HG03097 (cell line): Measurements from ENCODE around the gene KRT36.

Experiments
- ATAC-seq: cut with Tn5 transposase; IDR thresholded peaks from one replicate; pipeline ENCODE4 v1.9.1; 2021; ENCODE audit not compliant: unreplicated experiment, low FRiP score

The KRT36 gene

GRCh38 chr17:41480136-41480535 is 9.6 kb downstream of the KRT36 start:
- ATAC-seq: no peak

DNA sequence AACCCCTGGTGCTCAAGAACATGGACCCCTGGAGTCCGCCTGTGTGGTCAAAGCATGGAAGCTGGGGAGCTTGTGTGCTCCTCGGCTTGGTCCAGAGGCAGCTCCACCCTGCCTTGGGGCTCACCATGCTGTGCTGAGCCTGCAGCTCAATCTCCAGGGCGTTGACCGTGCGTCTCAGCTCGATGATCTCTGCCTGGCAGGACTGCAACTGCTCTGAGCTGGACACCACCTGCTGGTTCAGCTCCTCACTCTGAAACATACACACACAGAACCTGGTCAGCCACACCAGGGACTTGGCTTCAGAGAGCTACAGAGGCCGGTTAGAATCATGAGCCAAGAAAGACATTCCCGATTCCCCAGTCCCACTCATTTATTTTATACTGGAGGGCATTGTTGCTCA is 11.5 kb downstream of the KRT36 start:
- ATAC-seq: no peak

DNA sequence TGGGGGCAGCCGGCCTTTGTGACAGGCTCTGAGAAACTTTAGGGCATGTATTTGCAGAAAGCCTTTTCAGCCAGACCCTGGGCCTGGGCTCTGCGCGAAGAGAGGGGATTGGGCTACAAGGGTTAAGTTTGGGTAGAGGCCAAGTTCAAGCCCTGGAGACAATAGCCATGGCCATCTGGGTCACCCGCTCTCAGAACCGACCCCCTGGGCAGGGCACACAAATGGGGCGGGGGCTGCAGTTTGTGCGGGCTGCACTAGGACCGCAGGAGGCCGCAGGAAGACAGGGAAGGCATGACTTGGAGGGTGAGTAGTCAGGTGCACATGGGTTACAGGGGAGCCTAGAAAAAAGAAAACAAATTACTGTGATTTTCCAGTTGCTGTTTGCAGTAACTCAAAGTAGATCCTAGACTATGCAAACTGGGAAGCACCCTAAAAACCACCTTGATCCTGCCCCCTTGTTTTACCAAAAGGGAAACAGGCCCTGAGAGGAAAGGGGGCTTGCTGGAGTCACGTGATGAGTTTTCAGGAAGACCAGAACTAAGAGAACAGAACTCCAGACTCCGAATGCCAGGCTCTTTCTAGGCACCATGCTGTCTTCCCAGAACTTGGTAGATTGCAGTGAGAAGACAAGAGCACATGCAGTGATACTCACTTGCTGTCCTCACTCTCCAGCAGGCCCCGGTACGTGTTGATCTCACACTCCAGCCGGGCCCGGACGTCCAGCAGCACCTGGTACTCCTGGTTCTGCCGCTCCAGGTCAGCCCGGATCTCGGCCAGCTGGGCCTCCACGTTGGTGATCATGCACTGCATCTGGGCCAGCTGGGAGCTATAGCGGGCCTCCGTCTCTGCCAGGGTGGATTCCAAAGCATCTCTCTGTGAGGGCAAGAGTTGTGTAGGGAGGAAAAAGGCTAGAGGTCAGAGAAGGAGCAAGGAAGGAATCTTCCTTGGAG is 12.6 kb downstream of the KRT36 start:
- ATAC-seq: no peak

- ATAC-seq: no peak
Observed at GRCh38 chr17:41475421-41475820, 14.3 kb downstream of the KRT36 start.

DNA sequence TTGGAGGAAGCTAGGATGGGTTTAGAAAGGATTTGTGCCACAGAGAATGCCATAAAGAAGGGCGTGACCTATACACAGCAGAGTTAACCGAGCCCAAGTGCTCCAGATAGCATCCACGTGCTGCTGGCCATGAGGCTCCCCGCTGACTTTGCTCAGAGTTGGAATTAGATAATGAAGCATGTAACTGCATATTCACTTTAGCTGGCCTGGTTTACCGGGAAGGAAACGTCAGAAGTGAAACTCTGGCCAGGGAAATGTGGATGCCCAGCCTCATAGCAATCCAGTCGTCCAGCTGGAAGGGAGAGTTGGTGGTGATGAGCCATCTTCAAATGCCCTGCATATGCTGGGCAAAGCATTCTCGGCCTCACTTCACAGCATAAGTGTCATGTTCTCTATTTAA is 14.8 kb downstream of the KRT36 start:
- ATAC-seq: no peak

DNA sequence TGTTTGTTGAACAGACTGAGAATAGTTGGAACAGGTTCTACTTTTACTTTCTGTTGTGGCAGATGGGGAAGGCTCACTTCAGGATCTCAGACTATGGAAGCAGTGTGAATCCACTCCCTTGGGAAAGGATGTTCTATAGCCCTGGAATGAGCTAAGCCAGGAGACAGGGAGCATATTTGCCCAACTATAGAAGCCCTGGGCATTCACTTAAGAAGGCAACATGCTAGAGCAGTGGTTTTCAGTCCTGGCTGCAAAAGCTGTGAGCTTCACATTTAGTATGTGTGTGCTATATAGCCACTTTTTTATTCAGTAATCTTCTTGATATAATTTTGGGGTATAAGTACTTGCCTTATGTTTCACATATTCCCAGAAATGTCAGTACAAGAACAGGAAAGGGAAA is 21.4 kb downstream of the KRT36 start:
- ATAC-seq: no peak

DNA sequence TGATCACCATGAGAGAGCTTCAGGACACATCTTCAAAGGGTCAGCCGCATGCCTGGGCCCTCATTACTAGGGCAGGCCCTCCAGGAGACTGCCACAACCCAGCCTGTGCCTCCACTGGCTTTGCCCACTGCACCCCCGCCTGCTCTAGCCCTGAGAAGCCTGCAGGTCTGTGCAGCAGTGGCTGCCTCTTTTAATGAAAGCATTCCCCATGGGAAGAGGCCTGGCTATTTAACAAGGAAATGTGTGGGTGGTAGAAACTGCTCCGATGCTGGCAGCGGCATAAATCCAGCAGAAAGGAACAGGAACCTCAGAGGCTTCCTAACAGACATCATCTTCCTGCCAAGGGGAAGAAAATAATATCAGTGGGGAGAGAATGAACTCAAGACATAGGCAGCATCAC is 22.1 kb downstream of the KRT36 start:
- no peak for ATAC-seq

GRCh38 chr17:41466988-41467387 is 22.7 kb downstream of the KRT36 start, which contains the start of gene KRT32:
TSS of gene KRT32 (minus strand) at chr17:41467386. CDS start at chr17:41467325, 61 bp downstream.
- no peak for ATAC-seq

DNA sequence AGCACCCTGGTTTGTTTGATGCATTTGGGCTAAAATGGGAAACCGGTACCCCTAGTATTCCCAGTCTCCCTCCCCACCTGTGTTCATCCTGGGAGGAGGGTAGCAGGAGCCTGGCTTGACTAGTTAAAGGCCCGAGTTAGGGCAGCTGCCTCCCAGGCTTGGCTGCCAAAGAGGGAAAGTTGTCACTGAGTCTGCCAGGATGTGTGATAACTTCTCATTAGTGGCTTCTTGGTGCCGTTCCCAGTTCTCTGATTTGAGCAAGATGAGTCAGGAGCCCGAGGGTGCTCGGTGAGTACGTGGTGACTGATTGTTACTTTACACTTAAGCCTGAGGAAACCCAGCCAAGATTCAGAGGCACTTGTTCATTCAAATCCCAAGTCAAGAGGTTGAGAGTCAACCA is 25.0 kb downstream of the KRT36 start:
- no peak for ATAC-seq

DNA sequence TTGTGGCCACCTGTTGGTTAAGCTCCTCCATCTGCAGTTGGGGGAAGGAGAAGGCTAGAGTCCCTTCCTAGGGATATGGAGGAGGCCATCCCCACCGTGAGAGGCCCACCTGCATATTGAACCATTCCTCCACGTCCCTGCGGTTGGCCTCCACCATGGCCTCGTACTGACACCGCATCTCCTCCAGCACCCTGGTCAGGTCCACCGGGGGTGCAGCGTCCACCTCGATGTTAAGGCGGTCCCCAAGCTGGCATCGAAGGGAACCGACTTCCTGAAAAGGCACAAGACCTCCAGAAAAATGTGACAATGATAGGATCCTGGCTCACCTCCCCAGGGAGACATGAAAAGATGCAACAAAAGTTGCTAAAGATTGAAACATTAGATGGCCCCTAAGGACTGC is 25.5 kb downstream of the KRT36 start:
- ATAC-seq: no peak

- no peak for ATAC-seq
Observed at GRCh38 chr17:41463746-41464145, 26.0 kb downstream of the KRT36 start.

DNA sequence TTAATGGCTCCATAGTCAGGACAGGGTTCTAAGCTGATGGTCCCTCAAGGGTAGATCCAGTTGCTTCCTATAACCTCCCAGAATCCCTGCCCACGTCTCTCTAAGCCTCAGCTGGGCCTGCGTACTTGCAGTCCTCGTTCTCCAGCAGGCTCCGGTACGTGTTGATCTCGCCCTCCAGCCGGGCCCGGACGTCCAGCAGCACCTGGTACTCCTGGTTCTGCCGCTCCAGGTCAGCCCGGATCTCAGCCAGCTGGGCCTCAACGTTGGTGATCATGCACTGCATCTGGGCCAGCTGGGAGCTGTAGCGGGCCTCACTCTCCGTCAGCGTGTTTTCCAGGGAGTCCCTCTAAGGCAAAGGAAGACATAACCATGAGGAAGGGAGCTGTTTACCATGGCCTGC is 27.0 kb downstream of the KRT36 start:
- no peak for ATAC-seq

DNA sequence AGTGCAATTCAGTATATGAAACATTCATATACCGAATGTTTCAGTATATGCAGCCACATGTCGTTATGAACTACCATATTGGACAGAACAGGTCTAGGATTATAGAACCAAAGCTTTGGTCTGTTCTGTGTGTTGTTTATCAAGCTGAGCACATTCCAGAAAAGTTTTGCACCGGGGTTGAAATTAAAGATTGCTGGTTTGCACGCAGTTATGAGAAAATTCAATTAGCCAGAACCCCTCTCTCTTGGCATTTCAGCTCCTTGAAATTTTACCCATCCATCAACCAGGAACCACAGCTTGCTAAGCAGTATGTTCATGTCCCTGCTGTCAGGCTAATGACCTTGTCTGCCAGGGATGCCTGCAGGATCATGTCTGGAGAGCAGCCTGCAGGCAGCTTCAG is 32.0 kb downstream of the KRT36 start:
- no peak for ATAC-seq

DNA sequence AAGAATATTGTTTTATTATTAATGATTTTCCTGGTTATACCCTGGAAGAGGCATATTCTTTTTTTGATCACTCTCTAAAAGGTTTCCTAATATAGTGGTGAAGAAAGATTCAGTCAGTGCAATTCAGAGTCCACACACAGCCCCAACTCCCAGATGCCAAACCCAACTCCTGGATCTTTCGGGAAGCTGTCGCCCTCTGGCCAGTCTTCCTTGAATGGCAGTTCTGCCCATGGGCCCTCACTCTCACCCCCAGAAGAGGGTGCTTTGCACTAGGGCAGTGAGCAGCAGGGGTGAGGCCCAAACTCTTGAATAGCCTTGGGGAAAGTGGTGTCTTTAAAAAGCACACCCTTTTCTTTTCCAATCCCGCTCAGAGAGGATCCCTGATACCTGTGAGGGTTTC is 33.5 kb downstream of the KRT36 start:
- no peak for ATAC-seq

DNA sequence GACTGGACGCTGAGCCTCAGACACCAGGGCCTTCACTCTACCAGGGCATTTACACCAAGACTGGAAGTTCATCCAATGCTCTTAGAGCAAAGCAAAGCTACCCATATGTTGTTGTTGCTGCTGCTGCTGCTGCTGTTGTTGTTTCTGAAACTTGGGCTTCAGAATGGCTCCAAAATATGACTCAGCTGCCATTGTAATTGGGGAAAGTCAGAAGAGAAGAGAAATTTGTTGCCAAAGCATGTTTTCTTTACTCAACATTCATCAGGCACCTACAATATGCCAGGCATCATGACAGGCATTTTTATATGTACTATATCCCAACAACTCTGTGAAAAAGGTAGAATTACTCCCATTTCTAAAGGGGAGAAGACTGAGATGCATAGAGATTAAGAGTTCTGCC is 34.5 kb downstream of the KRT36 start:
- no peak for ATAC-seq

GRCh38 chr17:41453066-41453465 is 36.6 kb downstream of the KRT36 start:
- no peak for ATAC-seq

DNA sequence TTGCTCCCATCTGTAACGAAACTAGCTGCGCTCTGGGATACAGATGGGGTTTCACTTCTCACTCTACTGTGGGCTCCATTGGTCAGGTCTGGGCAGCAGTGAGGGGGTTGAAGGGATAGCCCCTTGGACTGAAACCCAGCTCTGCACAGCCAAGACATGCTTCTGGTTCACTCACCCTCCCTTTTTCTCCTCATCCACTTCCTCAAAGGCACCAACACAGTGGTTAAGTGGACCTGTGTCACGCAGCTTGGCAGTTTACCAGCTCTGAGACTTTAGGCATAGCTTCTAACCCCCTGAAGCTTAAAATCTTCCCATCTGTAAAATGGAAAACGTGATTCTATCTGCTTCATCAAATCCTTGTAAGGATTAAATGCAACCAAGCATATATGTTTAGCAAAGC is 37.4 kb downstream of the KRT36 start:
- ATAC-seq: no peak

- no peak for ATAC-seq
Observed at GRCh38 chr17:41451154-41451728, 38.5 kb downstream of the KRT36 start.

- no peak for ATAC-seq
Observed at GRCh38 chr17:41449008-41449407, 40.7 kb downstream of the KRT36 start.

GRCh38 chr17:41448506-41448905 is 41.2 kb downstream of the KRT36 start:
- no peak for ATAC-seq

- ATAC-seq: no peak
Observed at GRCh38 chr17:41446806-41447205, 42.9 kb downstream of the KRT36 start.

GRCh38 chr17:41444640-41445039 is 45.1 kb downstream of the KRT36 start:
- ATAC-seq: no peak
